HepG2 (cell line): ENCODE measurements around the gene TSPAN31. TPM values are rescaled to one million over a fixed set of nuclear protein-coding genes. Genes with fewer than 3 reads are reported as not detected.

ENCODE experiments used
- ATAC-seq: fragments of 200-7000 bp; cut with Tn5 transposase; 3 replicates; pipeline ENCODE4 v1.9.1; 2020; ENCODE audit warnings: mild to moderate bottlenecking, moderate library complexity
- BruUV-seq: library from RNA; stranded (reverse); fragments of 400-500 nt; replicated peaks from 2 replicates; lab custom pipeline; 2021; lab: Mats Ljungman, UMichigan
- CTCF ChIA-PET: fragments of 300-600 bp; formaldehyde crosslinking; extraction: SDS; loops from one replicate; lab custom pipeline; 2021; ENCODE audit warnings: low total read pairs, inconsistent platforms, low intra/inter-chr PET ratio; lab: Yijun Ruan, JAX
- POLR2A ChIA-PET: fragments of 350-600 bp; sonication (Branson Sonifier 250); formaldehyde crosslinking; loops from one replicate; lab custom pipeline; 2020; ENCODE audit warnings: antibody characterized with exemption, inconsistent platforms; lab: Yijun Ruan, JAX
- DNase-seq: peaks from one replicate; pipeline ENCODE4 v3.0.0-alpha.2; 2015; ENCODE audit warnings: low spot score
- FAIRE-seq: peaks from 3 replicates; lab custom pipeline; 2011; peaks lifted over from hg19 to GRCh38; lab: Jason Lieb, UNC
- H2AFZ ChIP-seq: one replicate; pipeline ENCODE4 v1.6.1; 2011; ENCODE audit warnings: low read length, inconsistent platforms
- H3K27ac ChIP-seq: fragments of 300-600 bp; 3 replicates; pipeline ENCODE4 v1.8.0; 2011; ENCODE audit warnings: mixed run types, mild to moderate bottlenecking, mixed read lengths, low read length, inconsistent platforms; ENCODE audit not compliant: insufficient read depth; ENCODE audit errors: extremely low read length
- H3K27me3 ChIP-seq, 2 experiments: fragments of 200-600 bp in 1 of 2; 2 replicates in 1 of 2; 3 replicates in 1 of 2; pipeline versions ENCODE4 v1.6.0 to v1.8.0; 2011; ENCODE audit warnings: low read length in 2 of 2, mild to moderate bottlenecking in 2 of 2, moderate library complexity in 2 of 2, inconsistent platforms in 1 of 2; ENCODE audit not compliant: insufficient read depth in 2 of 2, control insufficient read depth in 1 of 2
- H3K36me3 ChIP-seq, 2 experiments: fragments of 200-600 bp in 1 of 2; replicated peaks in 1 of 2; 2 replicates in 1 of 2; 3 replicates in 1 of 2; pipeline versions ENCODE4 v1.5.1 to v1.8.0; 2011; ENCODE audit warnings: low read length in 2 of 2, inconsistent platforms in 1 of 2; ENCODE audit not compliant: insufficient read depth in 2 of 2, control insufficient read depth in 1 of 2
- H3K4me1 ChIP-seq: 2 replicates; pipeline ENCODE4 v1.5.1; 2012; ENCODE audit warnings: low read length, inconsistent platforms; ENCODE audit not compliant: insufficient read depth
- H3K4me2 ChIP-seq: 2 replicates; pipeline ENCODE4 v1.6.0; 2011; ENCODE audit warnings: low read depth, low read length, inconsistent platforms
- H3K4me3 ChIP-seq, 3 experiments: fragments of 200-600 bp in 1 of 3; sonication (generic), shearing (Covaris generic) in 1 of 3; replicated peaks in 1 of 3; 2 replicates each; pipeline ENCODE4 v1.5.1; 2011 to 2016; ENCODE audit warnings: low read length in 3 of 3, inconsistent platforms in 2 of 3, low read depth in 2 of 3, mild to moderate bottlenecking in 2 of 3, control low read depth in 1 of 3, mixed read lengths in 1 of 3; ENCODE audit not compliant: insufficient read depth in 1 of 3
- H3K79me2 ChIP-seq: one replicate; pipeline ENCODE4 v1.6.1; 2011; ENCODE audit warnings: low read length, inconsistent platforms; ENCODE audit not compliant: insufficient read depth
- H3K9ac ChIP-seq: 2 replicates; pipeline ENCODE4 v1.6.0; 2011; ENCODE audit warnings: mild to moderate bottlenecking, low read depth, low read length, inconsistent platforms; ENCODE audit not compliant: insufficient read depth
- H3K9me3 ChIP-seq: 2 replicates; pipeline ENCODE4 v1.5.1; 2012; ENCODE audit warnings: mild to moderate bottlenecking, low read length
- H4K20me1 ChIP-seq: 2 replicates; pipeline ENCODE4 v1.6.0; 2011; ENCODE audit warnings: inconsistent platforms, mild to moderate bottlenecking, low read length, moderate library complexity; ENCODE audit not compliant: insufficient read depth
- ETV5 ChIP-seq: IDR thresholded peaks from 2 replicates; pipeline ENCODE4 v1.6.1; 2018; ENCODE audit warnings: missing biosample characterization, missing genetic modification reagents, inconsistent platforms, borderline replicate concordance
- PCBP1 ChIP-seq: fragments of 200-400 bp; formaldehyde crosslinking; IDR thresholded peaks from 2 replicates; pipeline ENCODE4 v1.6.1; 2017; ENCODE audit warnings: mild to moderate bottlenecking, low read depth, low read length, borderline replicate concordance
- SRSF4 ChIP-seq: fragments of 200-400 bp; formaldehyde crosslinking; IDR thresholded peaks from one replicate; pipeline ENCODE4 v1.6.1; 2018; ENCODE audit warnings: mild to moderate bottlenecking, low read depth, low read length, moderate library complexity; ENCODE audit not compliant: poor library complexity, severe bottlenecking
- SRY ChIP-seq: sonication (generic); formaldehyde crosslinking; IDR thresholded peaks from 2 replicates; pipeline ENCODE4 v1.8.0; 2022; ENCODE audit warnings: mild to moderate bottlenecking, missing genetic modification reagents
- ZBTB8A ChIP-seq: sonication (generic); formaldehyde crosslinking; IDR thresholded peaks from 2 replicates; pipeline ENCODE4 v1.4.0; 2020; ENCODE audit warnings: mild to moderate bottlenecking, low read depth, missing genetic modification reagents, borderline replicate concordance
- ZNF367 ChIP-seq: sonication (generic); formaldehyde crosslinking; IDR thresholded peaks from 2 replicates; pipeline ENCODE4 v1.4.0; 2020; ENCODE audit warnings: missing genetic modification reagents, borderline replicate concordance
- ZNF546 ChIP-seq: sonication (generic); formaldehyde crosslinking; conservative IDR thresholded peaks from 2 replicates; pipeline ENCODE4 v1.8.1; 2023; ENCODE audit warnings: mild to moderate bottlenecking, missing genetic modification reagents
- ZNF670 ChIP-seq: sonication (generic); formaldehyde crosslinking; IDR thresholded peaks from 2 replicates; pipeline ENCODE4 v1.8.0; 2022; ENCODE audit warnings: mild to moderate bottlenecking, missing genetic modification reagents, borderline replicate concordance
- WGBS: methylation state at CpG from one replicate; pipeline ENCODE4 v1.1.6; 2017; ENCODE audit warnings: low lambda C conversion rate; 5-methylcytosine and 5-hydroxymethylcytosine counted together
- in situ Hi-C: cut with HindIII; loops from 2 replicates; pipeline ENCODE4 v1.10.0; 2017; ENCODE audit warnings: low pct_unique_long_range_greater_than_20kb; ENCODE audit not compliant: extremely low pct_ligation_motif_present
- intact Hi-C: fragments of 100-400 bp; cut with micrococcal nuclease; formaldehyde crosslinking; loops from one replicate; pipeline ENCODE4 v1.10.0; 2022; ENCODE audit not compliant: unreplicated experiment
- polyA plus RNA-seq, 8 experiments: library from polyadenylated mRNA; depleted of rRNA in 3 of 8; stranded (reverse) in 7 of 8; unstranded in 1 of 8; fragments of >200 nt; fragmentation: Illumina TruSeq in 4 of 8; extraction: Trizol in 4 of 8; gene quantifications; 2 replicates each; pipeline versions ENCODE4 v1.2.1 to v1.2.3, GENCODE V29; 2011 to 2016; ENCODE audit warnings: low read depth in 4 of 8, missing spikeins in 1 of 8, mixed read lengths in 1 of 8; ENCODE audit not compliant: insufficient read depth in 1 of 8
- total RNA-seq, 5 experiments: library from RNA; depleted of rRNA; stranded (reverse); fragments of >200 nt; fragmentation: Illumina TruSeq; extraction: Trizol; gene quantifications; 2 replicates each; pipeline ENCODE4 v1.2.3, GENCODE V29; 2016; ENCODE audit warnings: low read depth in 1 of 5
- TF ChIP-seq, protein P1 (sequence below): IDR thresholded peaks from 2 replicates; pipeline ENCODE4 v1.6.1; 2016; ENCODE audit warnings: missing genetic modification reagents, missing compliant biosample characterization
- TF ChIP-seq, protein P2 (sequence below): sonication (generic); formaldehyde crosslinking; IDR thresholded peaks from 2 replicates; pipeline ENCODE4 v1.4.0; 2020; ENCODE audit warnings: missing genetic modification reagents, mild to moderate bottlenecking, borderline replicate concordance
- TF ChIP-seq, protein P3 (sequence below): sonication (generic); formaldehyde crosslinking; IDR thresholded peaks from 2 replicates; pipeline ENCODE4 v1.8.1; 2023; ENCODE audit warnings: mild to moderate bottlenecking, missing genetic modification reagents
- TF ChIP-seq, protein P4 (sequence below): sonication (generic); formaldehyde crosslinking; IDR thresholded peaks from 2 replicates; pipeline ENCODE4 v1.8.1; 2023; ENCODE audit warnings: missing genetic modification reagents, inconsistent platforms, borderline replicate concordance
- TF ChIP-seq, protein P5 (sequence below): IDR thresholded peaks from 2 replicates; pipeline ENCODE4 v1.6.1; 2018; ENCODE audit warnings: missing genetic modification reagents, mild to moderate bottlenecking, missing compliant biosample characterization
- TF ChIP-seq, protein P6 (sequence below): sonication (generic); formaldehyde crosslinking; IDR thresholded peaks from 2 replicates; pipeline ENCODE4 v1.4.0; 2020; ENCODE audit warnings: mild to moderate bottlenecking, missing genetic modification reagents

Gene TSPAN31
- total and polyA plus RNA-seq, 2 of the 13 experiments (the other 11 are each of a cell fraction or from before 2014, with no cell fraction given), result 10.4 to 24.6 TPM

DNA sequence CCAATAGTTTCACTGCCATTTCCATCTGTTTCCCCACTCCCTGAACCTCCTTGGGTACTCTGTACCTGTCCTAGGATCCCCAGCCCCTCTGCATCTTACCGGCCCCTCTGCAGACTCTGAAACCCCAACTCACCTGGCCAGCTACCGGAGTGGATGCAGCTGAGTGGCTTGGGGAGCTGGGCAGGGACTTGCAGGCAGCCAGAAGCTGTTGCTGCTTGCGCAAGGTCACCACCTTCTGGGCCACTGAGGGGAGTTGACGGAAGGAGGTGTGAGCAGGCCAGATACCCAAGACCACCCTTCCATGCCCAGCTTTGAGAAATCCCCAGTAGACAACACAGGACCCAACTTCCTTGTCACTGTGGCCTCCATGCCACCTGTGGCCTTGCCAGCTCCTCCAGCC is 12.6 kb upstream of the TSPAN31 start (continued):
- TF ChIP-seq ETV5 (no peak), ZBTB8A (CRISPR knock-in tag) (no peak), ZNF367 (CRISPR knock-in tag) (no peak), ZNF546 (no peak), SRY (CRISPR knock-in tag) (no peak), PCBP1 (no peak)
- TF ChIP-seq, protein P1, sequence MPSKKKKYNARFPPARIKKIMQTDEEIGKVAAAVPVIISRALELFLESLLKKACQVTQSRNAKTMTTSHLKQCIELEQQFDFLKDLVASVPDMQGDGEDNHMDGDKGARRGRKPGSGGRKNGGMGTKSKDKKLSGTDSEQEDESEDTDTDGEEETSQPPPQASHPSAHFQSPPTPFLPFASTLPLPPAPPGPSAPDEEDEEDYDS (CRISPR knock-in tag), result no peak
- TF ChIP-seq, protein P2, sequence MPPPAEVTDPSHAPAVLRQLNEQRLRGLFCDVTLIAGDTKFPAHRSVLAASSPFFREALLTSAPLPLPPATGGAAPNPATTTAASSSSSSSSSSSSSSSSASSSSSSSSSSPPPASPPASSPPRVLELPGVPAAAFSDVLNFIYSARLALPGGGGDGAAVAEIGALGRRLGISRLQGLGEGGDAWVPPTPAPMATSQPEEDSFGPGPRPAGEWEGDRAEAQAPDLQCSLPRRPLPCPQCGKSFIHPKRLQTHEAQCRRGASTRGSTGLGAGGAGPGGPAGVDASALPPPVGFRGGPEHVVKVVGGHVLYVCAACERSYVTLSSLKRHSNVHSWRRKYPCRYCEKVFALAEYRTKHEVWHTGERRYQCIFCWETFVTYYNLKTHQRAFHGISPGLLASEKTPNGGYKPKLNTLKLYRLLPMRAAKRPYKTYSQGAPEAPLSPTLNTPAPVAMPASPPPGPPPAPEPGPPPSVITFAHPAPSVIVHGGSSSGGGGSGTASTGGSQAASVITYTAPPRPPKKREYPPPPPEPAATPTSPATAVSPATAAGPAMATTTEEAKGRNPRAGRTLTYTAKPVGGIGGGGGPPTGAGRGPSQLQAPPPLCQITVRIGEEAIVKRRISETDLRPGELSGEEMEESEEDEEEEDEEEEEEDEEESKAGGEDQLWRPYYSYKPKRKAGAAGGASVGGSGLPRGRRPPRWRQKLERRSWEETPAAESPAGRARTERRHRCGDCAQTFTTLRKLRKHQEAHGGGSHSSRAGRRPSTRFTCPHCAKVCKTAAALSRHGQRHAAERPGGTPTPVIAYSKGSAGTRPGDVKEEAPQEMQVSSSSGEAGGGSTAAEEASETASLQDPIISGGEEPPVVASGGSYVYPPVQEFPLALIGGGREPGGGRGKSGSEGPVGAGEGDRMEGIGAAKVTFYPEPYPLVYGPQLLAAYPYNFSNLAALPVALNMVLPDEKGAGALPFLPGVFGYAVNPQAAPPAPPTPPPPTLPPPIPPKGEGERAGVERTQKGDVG (CRISPR knock-in tag), result no peak

DNA sequence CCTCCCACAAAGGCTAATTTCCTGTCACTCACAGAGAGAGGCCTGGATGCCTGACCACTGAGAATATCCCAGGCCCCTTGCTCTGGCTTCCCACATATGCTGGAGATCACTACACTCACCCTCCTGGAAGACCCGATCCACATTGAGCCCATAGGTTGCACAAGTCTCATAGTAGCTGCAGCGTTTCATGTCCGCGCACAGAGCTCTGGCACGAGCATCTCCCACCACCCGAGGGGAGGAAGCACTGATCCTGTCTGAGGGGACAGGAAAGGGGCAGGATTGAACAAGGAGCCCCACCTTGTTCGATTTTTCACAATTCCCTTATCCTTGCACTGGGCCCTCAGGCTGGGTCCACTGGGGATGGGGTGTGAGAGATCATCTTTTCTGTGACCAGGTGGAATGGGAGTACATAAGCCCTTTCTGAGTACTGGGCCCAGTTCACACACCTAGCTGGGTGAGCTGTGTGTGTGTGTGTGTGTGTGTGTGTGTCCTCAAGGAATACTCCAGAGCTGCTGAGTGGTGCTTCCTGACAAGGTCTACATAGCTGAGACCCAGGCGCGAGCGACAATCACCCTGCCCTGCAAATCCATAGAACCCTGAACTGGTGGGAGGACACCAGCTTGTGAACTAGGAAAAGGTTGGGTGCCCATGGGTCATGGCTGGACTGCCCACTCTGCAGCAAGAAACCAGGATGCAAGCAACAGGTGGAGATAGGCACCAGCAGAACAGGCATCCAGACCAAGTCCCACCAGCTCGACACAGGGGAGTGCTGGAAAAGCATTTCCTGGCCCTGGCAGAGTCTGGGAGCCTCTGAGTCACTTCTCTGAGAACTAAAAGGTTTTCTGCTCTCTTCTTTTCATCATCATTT is 11.9 kb upstream of the TSPAN31 start:
- BruUV-seq, result no TSS peak
- no peak overlapping the region for H3K4me3 ChIP-seq
- ChIA-PET POLR2A (no interaction called here), CTCF (no interaction called here)
- intact Hi-C loops, result no loop called here
- no peak overlapping the region for H3K9ac ChIP-seq
- peaks cover 10 to 57% of the 10 kb centered on the region in 2 experiments for H3K27me3 ChIP-seq
- ATAC-seq (no peak), DNase-seq (no peak), FAIRE-seq (no peak)
- in situ Hi-C loops, result no loop called here
- H4K20me1 ChIP-seq, result no peaks in the 10 kb centered on the region
- no peaks in the 10 kb centered on the region for H3K9me3 ChIP-seq
- H2AFZ ChIP-seq, result no peak overlapping the region
- H3K36me3 ChIP-seq, result no peaks in the 10 kb centered on the region
- H3K27ac ChIP-seq, result no peak overlapping the region
- peaks cover 32% of the 10 kb centered on the region for H3K4me1 ChIP-seq
- H3K79me2 ChIP-seq, result no peaks in the 10 kb centered on the region
- 25% methylated on average over 6 of the region's 11 CpGs for WGBS
- no peak overlapping the region for H3K4me2 ChIP-seq
- TF ChIP-seq ZNF670, result no peak
- TF ChIP-seq, protein P3, sequence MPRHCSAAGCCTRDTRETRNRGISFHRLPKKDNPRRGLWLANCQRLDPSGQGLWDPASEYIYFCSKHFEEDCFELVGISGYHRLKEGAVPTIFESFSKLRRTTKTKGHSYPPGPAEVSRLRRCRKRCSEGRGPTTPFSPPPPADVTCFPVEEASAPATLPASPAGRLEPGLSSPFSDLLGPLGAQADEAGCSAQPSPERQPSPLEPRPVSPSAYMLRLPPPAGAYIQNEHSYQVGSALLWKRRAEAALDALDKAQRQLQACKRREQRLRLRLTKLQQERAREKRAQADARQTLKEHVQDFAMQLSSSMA, result no peak
- TF ChIP-seq, protein P4, sequence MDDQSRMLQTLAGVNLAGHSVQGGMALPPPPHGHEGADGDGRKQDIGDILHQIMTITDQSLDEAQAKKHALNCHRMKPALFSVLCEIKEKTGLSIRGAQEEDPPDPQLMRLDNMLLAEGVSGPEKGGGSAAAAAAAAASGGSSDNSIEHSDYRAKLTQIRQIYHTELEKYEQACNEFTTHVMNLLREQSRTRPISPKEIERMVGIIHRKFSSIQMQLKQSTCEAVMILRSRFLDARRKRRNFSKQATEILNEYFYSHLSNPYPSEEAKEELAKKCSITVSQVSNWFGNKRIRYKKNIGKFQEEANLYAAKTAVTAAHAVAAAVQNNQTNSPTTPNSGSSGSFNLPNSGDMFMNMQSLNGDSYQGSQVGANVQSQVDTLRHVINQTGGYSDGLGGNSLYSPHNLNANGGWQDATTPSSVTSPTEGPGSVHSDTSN (CRISPR knock-in tag), result no peak
- no peak for TF ChIP-seq SRSF4
- TF ChIP-seq, protein P5, sequence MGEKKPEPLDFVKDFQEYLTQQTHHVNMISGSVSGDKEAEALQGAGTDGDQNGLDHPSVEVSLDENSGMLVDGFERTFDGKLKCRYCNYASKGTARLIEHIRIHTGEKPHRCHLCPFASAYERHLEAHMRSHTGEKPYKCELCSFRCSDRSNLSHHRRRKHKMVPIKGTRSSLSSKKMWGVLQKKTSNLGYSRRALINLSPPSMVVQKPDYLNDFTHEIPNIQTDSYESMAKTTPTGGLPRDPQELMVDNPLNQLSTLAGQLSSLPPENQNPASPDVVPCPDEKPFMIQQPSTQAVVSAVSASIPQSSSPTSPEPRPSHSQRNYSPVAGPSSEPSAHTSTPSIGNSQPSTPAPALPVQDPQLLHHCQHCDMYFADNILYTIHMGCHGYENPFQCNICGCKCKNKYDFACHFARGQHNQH, result no peak
- TF ChIP-seq, protein P6, sequence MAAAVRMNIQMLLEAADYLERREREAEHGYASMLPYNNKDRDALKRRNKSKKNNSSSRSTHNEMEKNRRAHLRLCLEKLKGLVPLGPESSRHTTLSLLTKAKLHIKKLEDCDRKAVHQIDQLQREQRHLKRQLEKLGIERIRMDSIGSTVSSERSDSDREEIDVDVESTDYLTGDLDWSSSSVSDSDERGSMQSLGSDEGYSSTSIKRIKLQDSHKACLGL, result no peak
